ENCODE results near the gene FGD4.
"Not testable (repeated sequence)": the region's sequence is repeated elsewhere in the genome, so short reads cannot be mapped to it uniquely, and the experiment has no call there.

The FGD4 gene

GRCh38 chr12:32499048-32499447 lies 99.7 kb downstream of the FGD4 start:
- DNase-seq: no peak

- no peak for DNase-seq
Observed at GRCh38 chr12:32501835-32502333, 102.5 kb downstream of the FGD4 start.

DNA sequence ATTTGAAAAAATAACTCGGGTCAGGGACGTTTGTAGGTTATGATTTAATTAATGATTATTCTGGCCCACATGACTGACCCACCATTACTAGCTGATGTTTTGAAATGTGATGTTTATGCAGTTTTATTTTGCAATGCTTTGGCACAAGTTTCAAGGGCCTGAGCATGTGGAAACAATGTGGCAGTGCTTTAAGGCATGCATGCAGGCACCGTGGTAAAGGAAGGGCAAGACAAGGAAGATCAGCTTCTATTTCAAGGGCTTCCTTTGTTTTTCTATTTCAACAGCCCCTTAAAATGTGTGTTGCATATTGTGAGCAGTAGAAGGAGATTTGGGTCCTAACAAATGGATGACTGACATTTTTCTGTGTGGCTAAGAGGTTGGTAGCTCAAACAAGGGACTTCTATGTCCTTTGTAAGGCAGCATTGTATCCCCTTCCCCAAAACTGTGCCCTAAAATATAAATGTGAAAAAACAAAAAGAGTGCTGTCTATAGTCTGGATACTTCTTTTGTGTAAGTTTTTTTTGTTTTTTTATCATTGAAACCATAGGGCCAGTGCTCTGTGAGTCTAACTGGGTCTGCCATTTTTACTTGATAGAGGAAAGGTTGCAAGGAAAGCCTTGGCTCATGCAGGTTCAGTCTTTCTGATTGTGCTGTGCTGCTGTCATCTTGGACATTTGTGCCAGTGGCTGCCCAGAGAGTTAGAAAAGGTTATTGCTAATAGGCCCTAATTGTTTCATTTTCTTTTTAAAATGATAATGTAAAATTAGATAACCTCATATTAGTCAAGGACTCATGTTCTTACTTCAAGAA lies 103.5 kb downstream of the FGD4 start:
- DNase-seq: no peak

DNA sequence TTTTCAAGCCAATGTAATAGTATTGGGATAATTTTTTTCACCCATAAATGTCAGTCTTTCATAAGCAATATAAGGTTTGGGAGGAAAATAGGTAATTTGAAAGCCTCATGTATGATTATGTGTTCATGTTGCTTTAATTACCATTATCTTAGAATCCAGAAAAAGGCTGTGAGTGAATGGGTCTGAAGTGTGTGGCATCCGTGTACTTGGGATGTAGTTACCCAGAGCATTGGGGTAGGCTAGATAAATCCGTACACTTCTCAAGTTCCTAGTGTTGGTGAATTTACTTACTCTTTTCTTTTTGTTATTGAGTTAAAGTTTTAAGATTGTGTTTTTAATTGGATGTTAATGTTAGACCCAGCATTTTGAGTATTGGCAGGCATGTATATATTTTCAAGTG lies 104.4 kb downstream of the FGD4 start:
- DNase-seq: no peak

- no peak for DNase-seq
Observed at GRCh38 chr12:32504591-32504990, 105.2 kb downstream of the FGD4 start.

DNA sequence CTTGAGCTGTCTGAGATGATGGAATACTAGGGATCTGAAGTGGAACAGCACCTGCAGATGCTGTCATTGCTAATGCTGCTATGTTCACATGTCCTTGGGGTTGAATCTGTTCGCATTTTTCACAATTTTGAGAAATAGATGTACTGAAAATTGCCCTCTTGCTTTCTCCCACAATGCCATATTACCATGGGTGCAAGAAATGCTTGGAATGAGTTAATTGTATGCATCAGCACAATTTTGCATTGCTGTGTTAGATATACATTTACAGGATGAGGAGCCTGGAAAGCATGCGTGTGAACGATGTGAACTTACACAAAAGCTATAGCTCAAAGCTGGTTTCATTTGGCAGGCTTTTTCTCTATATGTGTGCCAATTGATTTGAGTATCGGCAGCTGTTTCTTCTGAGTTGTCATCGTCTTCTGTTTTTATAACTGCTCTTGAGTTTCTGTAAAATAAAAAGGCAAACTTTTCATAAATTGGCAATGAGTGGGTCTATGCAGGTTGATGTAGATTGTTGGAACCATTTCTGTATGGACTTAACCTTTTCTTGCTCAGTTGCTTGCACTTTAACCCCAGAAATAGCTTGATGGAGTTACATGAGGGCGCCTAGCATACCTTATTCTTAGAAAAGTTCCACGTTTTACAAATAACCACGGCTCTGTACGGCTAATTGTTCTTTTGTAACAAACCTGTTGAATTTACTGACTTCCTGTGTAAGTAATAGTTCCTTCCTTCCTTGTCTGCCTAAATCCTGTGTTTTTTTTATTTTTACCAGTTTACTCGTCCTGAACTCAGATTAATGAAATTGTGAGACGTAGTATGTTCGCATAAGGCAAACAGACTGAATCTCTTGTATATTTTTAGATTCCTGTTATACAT lies 105.9 kb downstream of the FGD4 start:
- DNase-seq: no peak

GRCh38 chr12:32507096-32507941 lies 108.0 kb downstream of the FGD4 start:
- DNase-seq: not testable (repeated sequence)

GRCh38 chr12:32507942-32508320 lies 108.6 kb downstream of the FGD4 start:
- no peak for DNase-seq

DNA sequence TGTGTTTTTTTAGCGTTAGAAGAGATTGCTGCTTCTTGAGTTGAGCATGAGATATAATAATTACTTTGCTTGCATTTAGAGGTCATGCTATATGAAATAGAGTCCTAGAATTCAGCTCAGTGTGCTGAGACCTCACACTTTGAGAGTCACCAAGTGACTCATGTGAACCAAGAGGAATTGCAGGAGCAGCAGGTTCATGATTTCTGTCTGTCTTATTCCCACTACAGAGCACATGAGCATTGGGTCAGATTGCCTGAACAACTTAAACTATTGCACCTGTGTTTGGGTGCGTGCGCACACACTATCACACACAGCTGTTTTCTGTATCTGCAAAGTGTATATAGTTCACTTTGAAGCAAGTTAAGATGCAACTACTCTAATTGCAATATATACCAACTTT lies 109.3 kb downstream of the FGD4 start:
- DNase-seq: no peak

DNA sequence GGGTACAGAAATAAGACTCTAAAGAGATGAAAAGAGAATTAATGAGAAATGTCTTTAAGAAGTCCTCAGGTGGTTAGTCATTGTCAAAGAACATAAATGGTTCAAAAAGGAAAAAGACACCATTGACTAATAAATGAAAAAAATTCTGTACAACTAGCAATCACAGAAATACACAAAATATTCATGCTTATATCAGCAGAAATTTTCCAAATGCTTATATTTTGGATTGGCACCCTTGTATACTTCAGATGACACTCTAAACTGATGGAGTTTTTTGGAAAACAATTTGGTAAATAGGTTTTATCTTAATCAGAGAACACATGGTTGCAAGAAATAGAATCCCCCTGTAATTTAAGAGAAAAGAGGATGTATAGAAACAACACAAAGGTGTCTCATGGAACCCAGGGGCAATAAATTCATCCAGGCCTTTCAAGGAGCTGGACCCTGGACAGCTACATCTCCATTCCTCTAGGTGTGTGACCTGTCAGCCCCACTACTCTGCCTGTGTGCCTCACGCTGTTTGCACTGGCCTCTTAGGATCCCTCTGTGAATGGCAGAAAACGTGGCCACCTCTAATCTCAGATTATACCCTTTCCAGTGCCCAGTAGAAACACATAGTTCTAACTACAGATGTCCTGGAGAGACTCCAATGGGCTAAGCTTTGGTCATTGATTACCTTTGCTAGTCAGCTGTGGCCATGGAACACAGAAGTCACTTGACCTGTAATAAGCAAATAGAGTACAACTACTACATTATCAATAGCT lies 110.2 kb downstream of the FGD4 start:
- no peak for DNase-seq

- not testable (repeated sequence) for DNase-seq
Observed at GRCh38 chr12:32511976-32512375, 112.6 kb downstream of the FGD4 start.

DNA sequence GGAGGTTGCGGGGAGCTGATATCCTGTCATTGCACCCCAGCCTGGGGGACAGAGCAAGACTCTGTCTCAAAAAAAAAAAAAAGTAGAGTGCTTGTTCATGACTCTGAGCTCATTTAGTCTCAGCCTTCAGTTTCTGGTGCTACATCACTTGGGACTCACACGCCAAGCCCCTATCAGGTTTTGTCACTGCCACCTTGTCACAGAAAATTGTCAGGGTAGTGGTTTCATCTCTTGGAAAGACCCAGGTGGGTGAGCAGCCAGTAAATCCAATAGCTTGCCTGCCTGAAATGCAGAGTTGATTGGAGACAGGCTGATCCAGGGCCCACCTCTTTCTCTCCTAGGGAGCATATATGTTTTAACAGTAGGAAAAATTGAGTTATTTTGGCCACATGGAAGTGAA lies 113.0 kb downstream of the FGD4 start:
- DNase-seq: no peak

DNA sequence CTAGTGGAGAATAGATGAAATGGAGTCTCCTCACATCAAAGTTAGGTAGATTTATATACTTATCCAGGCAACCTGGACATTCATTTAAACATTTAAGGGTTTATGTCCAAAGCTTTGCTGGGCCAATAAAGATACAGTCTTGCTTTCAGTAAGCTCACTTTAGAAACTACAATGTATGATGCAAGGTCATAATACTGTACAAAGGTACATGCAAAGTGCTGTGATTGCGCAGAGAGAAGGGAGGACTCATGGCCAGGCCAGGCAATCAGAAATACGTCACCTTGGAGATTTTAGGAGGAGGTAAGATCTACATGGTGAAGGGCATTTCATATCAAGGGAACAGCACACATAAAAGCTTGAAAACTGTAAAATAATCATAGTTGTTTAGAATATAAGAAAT lies 113.6 kb downstream of the FGD4 start:
- DNase-seq: no peak

DNA sequence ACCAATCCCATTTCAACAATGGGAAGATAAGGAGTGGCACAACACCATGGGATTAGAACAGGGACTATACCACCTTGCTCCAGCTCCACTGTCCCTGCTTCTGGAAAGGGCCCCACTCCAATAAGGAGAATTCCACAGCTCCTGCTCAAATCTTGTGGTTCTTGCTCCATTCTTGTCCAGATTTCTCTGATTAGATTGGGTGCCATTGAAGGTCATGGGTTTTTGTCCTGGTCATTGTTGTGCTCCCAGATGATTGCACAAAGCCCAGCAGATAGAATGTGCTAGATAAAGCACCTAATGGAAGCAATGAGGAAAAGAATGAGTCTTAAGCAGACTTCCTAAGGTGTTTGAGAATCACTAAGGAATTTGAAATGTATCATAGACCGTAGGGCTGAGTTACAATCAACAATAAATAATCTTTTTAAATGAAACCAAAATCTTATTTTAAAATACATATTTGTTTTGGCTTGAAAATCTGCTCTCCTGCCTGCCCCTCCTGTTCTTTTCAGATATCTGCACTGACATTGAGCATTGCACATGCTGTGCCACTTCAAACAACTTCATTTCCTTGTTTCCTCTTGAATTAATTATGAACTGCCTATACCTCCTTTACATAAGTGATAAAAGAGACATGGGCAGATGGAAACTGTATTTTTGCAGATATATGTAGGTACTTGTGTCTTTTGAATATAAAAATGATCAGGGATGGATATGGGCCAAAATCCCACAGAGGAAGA lies 115.9 kb downstream of the FGD4 start:
- no peak for DNase-seq

DNA sequence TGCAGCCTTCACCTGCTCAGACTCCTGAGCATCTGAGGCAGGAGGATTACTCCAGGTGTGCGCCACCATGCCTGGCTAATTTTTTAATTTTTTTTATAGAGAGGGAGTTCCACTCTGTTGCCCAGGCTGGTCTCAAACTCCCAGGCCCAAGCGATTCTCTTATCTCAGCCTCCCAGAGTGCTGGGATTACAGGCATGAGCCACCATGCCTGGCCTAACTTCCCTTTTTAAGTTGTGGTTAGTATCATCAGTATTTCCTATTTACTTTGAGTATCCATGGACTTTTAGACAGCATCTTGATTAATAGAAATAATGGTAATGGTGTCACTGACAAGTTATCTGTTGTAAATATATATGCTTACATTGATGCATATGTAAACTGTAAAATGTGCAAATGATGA lies 116.9 kb downstream of the FGD4 start:
- DNase-seq: no peak

- DNase-seq: no peak
Observed at GRCh38 chr12:32517966-32518365, 118.6 kb downstream of the FGD4 start.

DNA sequence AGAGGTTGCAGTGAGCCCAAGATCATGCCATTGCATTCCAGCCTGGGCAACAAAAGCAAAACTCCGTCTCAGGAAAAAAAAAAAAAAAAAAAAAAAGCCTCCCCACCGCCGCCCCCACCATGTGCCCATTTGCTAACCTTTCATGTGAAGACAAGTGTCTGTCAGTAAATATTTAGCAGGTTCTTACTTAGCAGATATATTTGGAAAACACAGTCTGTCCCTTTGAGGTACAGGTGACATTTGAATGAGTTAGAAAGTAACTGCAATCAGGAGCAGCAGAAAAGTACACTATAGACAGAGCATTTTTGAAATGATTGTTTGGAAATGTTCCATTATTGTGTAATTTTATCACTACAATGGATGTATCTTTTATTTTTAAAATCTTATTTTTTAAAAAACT lies 119.7 kb downstream of the FGD4 start:
- no peak for DNase-seq

DNA sequence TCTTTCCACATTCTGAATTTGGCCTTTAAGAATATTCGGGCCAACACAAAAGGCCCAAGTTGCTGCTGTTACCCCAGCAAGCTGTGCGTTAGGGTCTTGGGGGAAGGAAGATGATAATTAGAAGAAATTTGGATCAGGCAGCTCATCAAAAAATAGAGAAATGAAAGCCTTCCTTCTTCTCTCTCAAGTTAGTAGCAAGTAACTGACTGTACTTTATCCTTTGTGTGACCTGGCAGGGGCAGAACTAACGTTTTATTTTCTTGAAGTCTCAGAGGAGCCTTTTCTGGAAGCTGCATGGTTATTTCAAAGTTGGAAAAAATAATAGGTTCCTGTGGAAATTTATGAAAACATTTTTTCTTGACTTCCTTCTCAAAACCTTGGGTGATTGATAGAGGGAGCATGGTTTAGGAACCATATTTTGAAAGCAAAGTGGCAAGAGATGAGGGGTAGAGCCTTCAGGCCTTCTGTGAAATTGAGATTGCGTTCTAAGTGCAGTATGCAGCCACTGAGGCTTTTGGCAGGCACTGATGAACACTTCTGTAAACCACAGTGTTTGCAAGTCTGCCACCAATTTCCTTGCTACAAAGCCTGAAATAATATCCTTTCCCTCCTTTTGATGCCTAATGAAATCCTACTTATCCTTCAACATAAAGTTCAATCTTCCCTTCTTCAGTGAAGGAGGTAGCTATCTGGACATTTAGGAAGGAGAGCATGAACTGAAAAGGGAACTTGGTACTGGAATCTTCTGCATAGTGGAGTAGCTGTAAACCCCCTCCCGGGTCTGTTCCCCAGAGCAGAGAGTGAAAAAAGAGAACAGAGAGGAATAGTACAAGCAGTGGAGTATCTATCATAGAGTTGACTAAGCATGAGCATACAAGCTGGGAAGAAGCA lies 123.2 kb downstream of the FGD4 start:
- DNase-seq: no peak

DNA sequence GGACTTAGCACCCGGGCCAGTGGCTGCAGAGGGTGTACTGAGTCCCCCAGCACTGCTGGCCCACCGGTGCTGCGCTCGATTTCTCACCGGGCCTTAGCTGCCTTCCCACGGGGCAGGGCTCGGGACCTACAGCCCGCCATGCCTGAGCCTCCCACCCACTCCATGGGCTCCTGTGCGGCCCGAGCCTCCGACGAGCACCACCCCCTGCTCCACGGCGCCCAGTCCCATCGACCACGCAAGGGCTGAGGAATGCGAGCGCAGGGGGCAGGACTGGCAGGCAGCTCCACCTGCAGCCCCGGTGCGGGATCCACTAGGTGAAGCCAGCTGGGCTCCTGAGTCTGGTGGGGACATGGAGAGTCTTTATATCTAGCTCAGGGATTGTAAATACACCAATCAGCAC lies 126.4 kb downstream of the FGD4 start:
- not testable (repeated sequence) for DNase-seq

GRCh38 chr12:32526343-32526742 lies 127.0 kb downstream of the FGD4 start:
- not testable (repeated sequence) for DNase-seq
